ENCODE results near the gene SMAD6. TPM values are rescaled to one million over a fixed set of nuclear protein-coding genes. Genes with fewer than 3 reads are reported as not detected.

Gene SMAD6
- total and polyA plus RNA-seq, 2 of the 4 experiments (the other 2 are of a cell fraction), result 4.8 to 8.5 TPM

DNA sequence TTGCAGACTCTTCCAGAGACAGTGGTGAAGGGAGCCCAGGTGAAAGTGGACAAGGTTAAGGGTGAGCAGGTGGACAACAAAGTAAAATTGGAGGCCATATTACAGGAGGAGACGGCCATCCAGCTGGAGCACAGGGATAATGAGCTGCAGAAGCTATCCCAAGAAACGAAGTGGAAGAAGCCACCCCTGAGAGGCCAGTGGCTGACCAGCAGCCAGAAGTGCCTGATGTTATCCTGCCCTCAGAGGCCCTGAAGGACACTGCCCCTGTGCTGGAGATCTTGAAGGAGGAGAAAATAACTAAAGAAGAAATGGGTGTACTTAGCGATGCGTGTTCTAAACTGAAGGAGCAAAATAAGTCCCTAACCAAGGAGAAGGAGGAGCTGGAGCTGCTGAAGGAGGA, 107.6 kb downstream of the SMAD6 start:
- dilution Hi-C loops (cut with HindIII; ENCODE audit: low sequenced_read_pairs, unreplicated experiment), result no loop called here
- 100% methylated on average over 3 of the region's 4 CpGs; no CpG with 5 or more reads in 1 of the 2 experiments for WGBS, 2 experiments (ENCODE audit: extremely low coverage in 2 of 2, insufficient read length in 1 of 2)

More for the DNA sequence above, 107.6 kb downstream of the SMAD6 start:
- H3K9me1 ChIP-seq (ENCODE audit: insufficient read depth, low read length), result peaks cover 6% of the 10 kb centered on the region; the same call in 1 of the 2 replicates
- H4K91ac ChIP-seq (ENCODE audit: insufficient read depth, low read depth, low read length), result no peak overlapping the region
- H2BK15ac ChIP-seq (ENCODE audit: low read depth, low read length), result no peak overlapping the region
- no peak overlapping the region for H3K4me2 ChIP-seq (ENCODE audit: low read depth, low read length)
- in situ Hi-C loops (cut with MboI; ENCODE audit: low sequenced_read_pairs) (no loop called here), intact Hi-C loops (cut with micrococcal nuclease) (no loop called here)
- no peak overlapping the region for H3K56ac ChIP-seq (ENCODE audit: extremely low read depth, insufficient read depth, low read length)
- H2BK20ac ChIP-seq (ENCODE audit: low read depth, low read length), result no peak overlapping the region
- no peak overlapping the region for H3K27ac ChIP-seq (ENCODE audit: insufficient read depth, low read length)
- BruUV-seq (replicated peaks), result no TSS peak
- no peaks in the 10 kb centered on the region for H3K4me1 ChIP-seq (ENCODE audit: control insufficient read depth, insufficient read depth, low read length)
- DNase-seq, result no peak
- H4K20me1 ChIP-seq (ENCODE audit: insufficient read depth, low read length), result no peaks in the 10 kb centered on the region
- H2AK5ac ChIP-seq (ENCODE audit: low read depth, low read length), result peak overlapping the region; percentile 27; the same call in 1 of the 2 replicates
- no peaks in the 10 kb centered on the region for H3K9me3 ChIP-seq (ENCODE audit: control insufficient read depth, insufficient read depth, low read length)
- no peak overlapping the region for H4K8ac ChIP-seq (ENCODE audit: low read depth in 2 of 2, low read length in 2 of 2)
- no peaks in the 10 kb centered on the region for H3K36me3 ChIP-seq (ENCODE audit: control insufficient read depth, insufficient read depth, low read length)
- H3K9ac ChIP-seq (ENCODE audit: low read depth, low read length), result no peak overlapping the region
- no peak overlapping the region for H3K18ac ChIP-seq (ENCODE audit: low read depth, low read length)
- no peak for ATAC-seq (ENCODE audit: low read depth)
- no peak overlapping the region for H2AFZ ChIP-seq (replicated peaks; ENCODE audit: low read length, poor library complexity)
- no peak overlapping the region for H2BK5ac ChIP-seq (ENCODE audit: low read depth, low read length, poor library complexity, severe bottlenecking)
- peaks cover 0 to 6% of the 10 kb centered on the region in 2 experiments; a peak in 1 of 4 replicates for H3K79me1 ChIP-seq (ENCODE audit: low read depth in 1 of 2, low read length in 2 of 2)
- no peaks in the 10 kb centered on the region for H3K27me3 ChIP-seq (ENCODE audit: control insufficient read depth, insufficient read depth, low read length)
- no peak overlapping the region for H3K23ac ChIP-seq (ENCODE audit: low read depth, low read length)
- ChIA-PET POLR2A (ENCODE audit: unreplicated experiment) (interaction anchor here (0.9 kb wide), 1 partner anchor 19 kb away, joined by 3 read pairs; no protein-coding TSS in a partner anchor), CTCF (no interaction called here)
- H4K5ac ChIP-seq (ENCODE audit: low read depth, low read length), result no peak overlapping the region
- no peak overlapping the region for H3K4me3 ChIP-seq (ENCODE audit: insufficient read depth, low read depth, low read length)
- no peak overlapping the region for H3K4ac ChIP-seq (ENCODE audit: low read depth, low read length)
- H2AK9ac ChIP-seq (replicated peaks; ENCODE audit: low read depth, low read length, poor library complexity), result no peak overlapping the region
- TF ChIP-seq CHD1 (IDR thresholded peaks at IDR 0.05; ENCODE audit: low read depth, low read length) (no peak), POLR2A (IDR thresholded peaks at IDR 0.05; ENCODE audit: low read depth, low read length) (no peak), RCOR1 (IDR thresholded peaks at IDR 0.05; ENCODE audit: insufficient replicate concordance, low read length) (no peak), RFX5 (IDR thresholded peaks at IDR 0.05; ENCODE audit: low read depth, low read length) (no peak), SMC3 (IDR thresholded peaks at IDR 0.05; ENCODE audit: low read depth, low read length) (no peak)
- TF ChIP-seq, protein P1, sequence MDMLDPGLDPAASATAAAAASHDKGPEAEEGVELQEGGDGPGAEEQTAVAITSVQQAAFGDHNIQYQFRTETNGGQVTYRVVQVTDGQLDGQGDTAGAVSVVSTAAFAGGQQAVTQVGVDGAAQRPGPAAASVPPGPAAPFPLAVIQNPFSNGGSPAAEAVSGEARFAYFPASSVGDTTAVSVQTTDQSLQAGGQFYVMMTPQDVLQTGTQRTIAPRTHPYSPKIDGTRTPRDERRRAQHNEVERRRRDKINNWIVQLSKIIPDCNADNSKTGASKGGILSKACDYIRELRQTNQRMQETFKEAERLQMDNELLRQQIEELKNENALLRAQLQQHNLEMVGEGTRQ (IDR thresholded peaks at IDR 0.05; ENCODE audit: low read depth, low read length), result no peak
- 0 out of 2 replicates have a peak overlapping the region, but pooled peaks have one; percentile 2 for H3K14ac ChIP-seq (replicated peaks; ENCODE audit: low read depth, low read length)
- no peak overlapping the region for H2BK120ac ChIP-seq (ENCODE audit: low read depth, low read length)

All from IMR-90 (cell line).